Karpas-422 (cell line): Measurements from ENCODE around the gene LDLRAD1. TPM values are rescaled to one million over a fixed set of nuclear protein-coding genes. Genes with fewer than 3 reads are reported as not detected.

Experiments used
- DNase-seq: peaks from one replicate; pipeline ENCODE4 v3.0.0-alpha.2; 2015
- H2AFZ ChIP-seq: fragments of 200-600 bp; sonication (generic); 2 replicates; pipeline ENCODE4 v1.6.1; 2014; ENCODE audit warnings: antibody characterized with exemption, low read length, mixed read lengths
- H3K27ac ChIP-seq: fragments of 200-600 bp; sonication (generic); 2 replicates; pipeline ENCODE4 v1.5.1; 2014; ENCODE audit warnings: mild to moderate bottlenecking, low read length, moderate library complexity
- H3K27me3 ChIP-seq: fragments of 200-600 bp; sonication (generic); 2 replicates; pipeline ENCODE4 v1.6.1; 2014; ENCODE audit warnings: low read length, mixed read lengths
- H3K36me3 ChIP-seq: fragments of 200-600 bp; sonication (generic); 2 replicates; pipeline ENCODE4 v1.6.1; 2014; ENCODE audit warnings: low read length, mixed read lengths; ENCODE audit not compliant: insufficient read depth
- H3K4me1 ChIP-seq: fragments of 200-600 bp; sonication (generic); 2 replicates; pipeline ENCODE4 v1.6.1; 2014; ENCODE audit warnings: mild to moderate bottlenecking, low read length, mixed read lengths
- H3K4me2 ChIP-seq: fragments of 200-600 bp; sonication (generic); 2 replicates; pipeline ENCODE4 v1.6.1; 2014; ENCODE audit warnings: low read length, low read depth, mild to moderate bottlenecking; ENCODE audit not compliant: poor library complexity, severe bottlenecking
- H3K4me3 ChIP-seq: fragments of 200-600 bp; sonication (generic); 2 replicates; pipeline ENCODE4 v1.5.1; 2014; ENCODE audit warnings: mild to moderate bottlenecking, antibody characterized with exemption, low read length, mixed read lengths
- H3K79me2 ChIP-seq: fragments of 200-600 bp; sonication (generic); 2 replicates; pipeline ENCODE4 v1.6.1; 2014; ENCODE audit warnings: mild to moderate bottlenecking, low read length, mixed read lengths
- H3K9ac ChIP-seq: fragments of 200-600 bp; sonication (generic); 2 replicates; pipeline ENCODE4 v1.6.0; 2014; ENCODE audit warnings: low read length
- H3K9me2 ChIP-seq: fragments of 200-600 bp; sonication (generic), shearing (Covaris generic); replicated peaks from 2 replicates; pipeline ENCODE4 v1.6.0; 2014; ENCODE audit warnings: mild to moderate bottlenecking, low read length, moderate library complexity; ENCODE audit not compliant: insufficient read depth
- H3K9me3 ChIP-seq: fragments of 300-700, 200-600 bp; sonication (generic); 2 replicates; pipeline ENCODE4 v1.6.1; 2014; ENCODE audit warnings: low read length, mixed read lengths
- H4K20me1 ChIP-seq: fragments of 200-600 bp; sonication (generic); 2 replicates; pipeline ENCODE4 v1.6.1; 2014; ENCODE audit warnings: mild to moderate bottlenecking, antibody characterized with exemption, low read length, low read depth; ENCODE audit not compliant: insufficient read depth
- total RNA-seq: library from RNA; depleted of rRNA; stranded (reverse); fragments of >200 nt; shearing (Covaris generic); gene quantifications from 2 replicates; pipeline ENCODE4 v1.2.3, GENCODE V29; 2014; ENCODE audit warnings: low replicate concordance

LDLRAD1 gene
- total RNA-seq, 1 experiment from 2014 or later = not detected

DNA sequence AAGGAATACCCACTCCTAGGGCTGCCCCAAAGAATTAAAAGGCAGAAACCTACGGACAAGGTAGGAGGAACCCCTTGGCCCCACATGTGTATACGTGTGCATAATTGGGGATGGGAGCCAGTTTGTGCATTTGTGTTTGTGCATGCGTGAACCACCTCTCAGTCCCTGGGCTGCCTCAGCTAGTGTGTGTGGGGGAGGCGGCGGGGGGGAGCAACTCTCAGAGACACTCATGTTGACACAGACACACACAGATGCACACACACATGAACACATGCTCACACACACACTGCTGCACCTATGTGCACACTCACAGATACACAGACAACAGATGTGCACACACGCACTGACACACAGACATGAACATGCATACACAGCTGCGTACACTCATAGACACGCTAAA is 5.1 kb downstream of the LDLRAD1 start:
- no peak overlapping the region for H3K9ac ChIP-seq
- no peak overlapping the region for H3K4me2 ChIP-seq

DNA sequence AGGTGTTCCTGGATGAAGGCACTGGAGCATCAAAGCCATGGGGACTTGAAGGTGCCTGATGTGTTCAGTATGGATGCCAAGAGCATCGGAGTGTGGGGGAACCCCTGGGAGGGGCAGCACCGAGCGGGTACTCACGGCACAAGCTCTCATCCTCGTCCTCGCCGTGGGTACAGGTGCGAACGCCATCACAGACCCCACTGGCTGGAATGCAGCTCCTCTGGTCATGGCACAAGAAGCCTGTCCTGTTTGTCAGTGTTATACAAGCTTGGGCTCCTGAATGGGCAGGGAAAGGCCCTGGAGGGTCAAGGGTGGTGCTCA is 6.0 kb downstream of the LDLRAD1 start:
- Histone ChIP-seq H3K4me3 (no peak overlapping the region), H3K36me3 (no peaks in the 10 kb centered on the region), H3K9me3 (no peaks in the 10 kb centered on the region), H3K27me3 (no peaks in the 10 kb centered on the region), H3K27ac (no peak overlapping the region), H3K9ac (no peak overlapping the region), H2AFZ (no peak overlapping the region), H3K4me1 (no peaks in the 10 kb centered on the region), H3K9me2 (no peaks in the 10 kb centered on the region), H3K4me2 (no peak overlapping the region), H3K79me2 (no peaks in the 10 kb centered on the region), H4K20me1 (no peaks in the 10 kb centered on the region)
- DNase-seq = no peak

More for the DNA sequence above, 5.1 kb downstream of the LDLRAD1 start:
- Histone ChIP-seq H3K79me2 (no peaks in the 10 kb centered on the region), H3K4me1 (no peaks in the 10 kb centered on the region), H3K4me3 (no peak overlapping the region), H4K20me1 (no peaks in the 10 kb centered on the region), H2AFZ (no peak overlapping the region), H3K27me3 (no peaks in the 10 kb centered on the region), H3K9me3 (no peaks in the 10 kb centered on the region), H3K27ac (no peak overlapping the region), H3K9me2 (no peaks in the 10 kb centered on the region), H3K36me3 (no peaks in the 10 kb centered on the region)
- DNase-seq = no peak

- Histone ChIP-seq H3K4me1 (no peaks in the 10 kb centered on the region), H3K4me3 (no peak overlapping the region), H4K20me1 (no peaks in the 10 kb centered on the region), H3K27ac (no peak overlapping the region), H3K36me3 (no peaks in the 10 kb centered on the region), H3K79me2 (no peaks in the 10 kb centered on the region), H3K4me2 (no peak overlapping the region), H3K9me2 (no peaks in the 10 kb centered on the region), H3K27me3 (no peaks in the 10 kb centered on the region), H3K9me3 (no peaks in the 10 kb centered on the region), H2AFZ (no peak overlapping the region), H3K9ac (no peak overlapping the region)
- no peak for DNase-seq
Observed at GRCh38 chr1:54011316-54012007, 6.5 kb downstream of the LDLRAD1 start.

- no peak overlapping the region for H3K9ac ChIP-seq
- H3K9me3 ChIP-seq = no peaks in the 10 kb centered on the region
- no peaks in the 10 kb centered on the region for H3K36me3 ChIP-seq
- H3K79me2 ChIP-seq = no peaks in the 10 kb centered on the region
- no peak overlapping the region for H3K4me2 ChIP-seq
- H3K27me3 ChIP-seq = no peaks in the 10 kb centered on the region
- no peaks in the 10 kb centered on the region for H4K20me1 ChIP-seq
- no peak overlapping the region for H3K27ac ChIP-seq
- no peak overlapping the region for H2AFZ ChIP-seq
- no peak overlapping the region for H3K4me3 ChIP-seq
- DNase-seq = no peak
- no peaks in the 10 kb centered on the region for H3K4me1 ChIP-seq
- H3K9me2 ChIP-seq = no peaks in the 10 kb centered on the region
Observed at GRCh38 chr1:54010415-54011117, 7.4 kb downstream of the LDLRAD1 start.

- no peaks in the 10 kb centered on the region for H4K20me1 ChIP-seq
- no peak for DNase-seq
- no peaks in the 10 kb centered on the region for H3K9me2 ChIP-seq
- H3K4me1 ChIP-seq = no peaks in the 10 kb centered on the region
- H2AFZ ChIP-seq = no peak overlapping the region
- no peaks in the 10 kb centered on the region for H3K79me2 ChIP-seq
- H3K4me3 ChIP-seq = no peak overlapping the region
- H3K27me3 ChIP-seq = no peaks in the 10 kb centered on the region
- no peak overlapping the region for H3K27ac ChIP-seq
- no peaks in the 10 kb centered on the region for H3K36me3 ChIP-seq
- H3K4me2 ChIP-seq = no peak overlapping the region
- H3K9me3 ChIP-seq = no peaks in the 10 kb centered on the region
- no peak overlapping the region for H3K9ac ChIP-seq
Observed at GRCh38 chr1:54009406-54009805, 8.6 kb downstream of the LDLRAD1 start.

- Histone ChIP-seq H3K36me3 (no peaks in the 10 kb centered on the region), H3K9me3 (no peaks in the 10 kb centered on the region), H4K20me1 (no peaks in the 10 kb centered on the region), H3K9me2 (no peaks in the 10 kb centered on the region), H3K4me3 (no peak overlapping the region), H3K27me3 (no peaks in the 10 kb centered on the region), H3K27ac (no peak overlapping the region), H3K9ac (no peak overlapping the region), H2AFZ (no peak overlapping the region), H3K4me1 (no peaks in the 10 kb centered on the region), H3K4me2 (no peak overlapping the region), H3K79me2 (no peaks in the 10 kb centered on the region)
- no peak for DNase-seq
Observed at GRCh38 chr1:54008876-54009275, 9.1 kb downstream of the LDLRAD1 start.

DNA sequence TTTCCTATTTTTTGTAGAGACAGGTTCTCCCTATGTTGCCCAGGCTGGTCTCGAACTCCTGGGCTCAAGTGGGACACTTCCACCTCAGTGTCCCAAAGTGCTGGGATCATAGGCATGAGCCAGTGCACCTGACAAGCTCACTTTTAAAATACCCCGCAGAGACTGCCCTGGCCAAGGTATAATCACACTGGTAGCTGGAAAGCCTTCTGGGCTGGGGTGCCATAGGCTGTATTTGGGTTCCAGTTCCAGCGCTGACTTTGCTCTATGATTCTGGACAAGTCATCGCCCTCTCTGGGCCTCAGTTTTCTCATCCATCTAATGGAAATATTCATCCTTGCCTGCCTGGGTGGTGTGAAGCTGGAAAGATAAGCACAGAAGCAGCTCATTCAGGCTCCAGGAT is 10.4 kb downstream of the LDLRAD1 start:
- H3K36me3 ChIP-seq = no peaks in the 10 kb centered on the region
- H3K4me1 ChIP-seq = no peaks in the 10 kb centered on the region
- no peaks in the 10 kb centered on the region for H3K79me2 ChIP-seq
- no peak overlapping the region for H3K27ac ChIP-seq
- no peak for DNase-seq
- no peaks in the 10 kb centered on the region for H3K27me3 ChIP-seq
- no peak overlapping the region for H3K4me3 ChIP-seq
- H4K20me1 ChIP-seq = no peaks in the 10 kb centered on the region
- H2AFZ ChIP-seq = no peak overlapping the region
- H3K9me3 ChIP-seq = no peaks in the 10 kb centered on the region
- H3K9me2 ChIP-seq = no peaks in the 10 kb centered on the region
- H3K9ac ChIP-seq = no peak overlapping the region
- no peak overlapping the region for H3K4me2 ChIP-seq

DNA sequence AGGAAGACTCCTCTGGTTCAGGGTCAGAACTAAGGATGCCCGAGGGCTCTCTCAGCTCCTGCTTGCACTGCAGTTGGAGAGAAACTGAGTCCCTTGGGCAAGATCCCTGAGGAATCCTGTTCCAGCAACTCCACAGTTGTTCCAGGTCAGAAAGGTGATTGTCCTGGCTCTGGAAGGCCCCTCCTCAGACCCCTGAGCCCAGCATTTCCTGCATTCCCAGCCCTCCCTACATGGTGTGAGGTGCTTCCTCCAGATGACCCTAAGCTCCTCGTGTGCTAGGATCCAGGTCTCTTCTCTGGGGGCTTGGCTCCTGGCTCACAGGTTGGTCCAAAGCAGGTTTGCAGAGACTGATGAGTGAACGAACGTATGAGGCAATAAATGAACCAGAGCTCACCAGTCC is 11.5 kb downstream of the LDLRAD1 start:
- Histone ChIP-seq H3K36me3 (no peaks in the 10 kb centered on the region), H3K27me3 (no peaks in the 10 kb centered on the region), H3K9me2 (no peaks in the 10 kb centered on the region), H3K9me3 (no peaks in the 10 kb centered on the region), H3K9ac (no peak overlapping the region), H2AFZ (no peak overlapping the region), H3K4me2 (no peak overlapping the region), H4K20me1 (no peaks in the 10 kb centered on the region), H3K4me3 (no peak overlapping the region), H3K4me1 (no peaks in the 10 kb centered on the region), H3K79me2 (no peaks in the 10 kb centered on the region), H3K27ac (no peak overlapping the region)
- DNase-seq = no peak
